ENCODE data around the gene ZNF543.

Gene ZNF543

DNA sequence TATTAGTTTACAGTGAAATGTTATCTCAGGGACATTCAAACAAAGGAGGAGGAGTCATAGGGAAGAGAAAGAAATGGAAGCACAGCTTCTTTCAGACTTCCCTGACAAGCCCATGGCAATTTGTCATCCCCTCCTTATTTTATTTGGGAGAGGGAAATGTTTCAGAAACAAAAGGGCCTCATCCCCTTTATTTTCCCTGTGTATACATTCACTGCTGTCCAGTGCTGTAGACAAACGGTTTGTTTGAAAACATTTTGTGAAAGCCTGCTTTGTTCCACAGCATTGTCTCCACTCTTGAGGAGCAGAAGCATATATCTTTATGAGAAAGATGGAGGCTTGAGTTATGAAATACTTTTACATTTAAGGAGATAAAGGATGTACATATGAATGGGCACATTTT lies 27.7 kb upstream of the ZNF543 start:
- H3K36me3 ChIP-seq (ENCODE audit: control insufficient read depth, insufficient read depth, low read length) = peaks cover 32% of the 10 kb centered on the region
- TF ChIP-seq, protein P1, sequence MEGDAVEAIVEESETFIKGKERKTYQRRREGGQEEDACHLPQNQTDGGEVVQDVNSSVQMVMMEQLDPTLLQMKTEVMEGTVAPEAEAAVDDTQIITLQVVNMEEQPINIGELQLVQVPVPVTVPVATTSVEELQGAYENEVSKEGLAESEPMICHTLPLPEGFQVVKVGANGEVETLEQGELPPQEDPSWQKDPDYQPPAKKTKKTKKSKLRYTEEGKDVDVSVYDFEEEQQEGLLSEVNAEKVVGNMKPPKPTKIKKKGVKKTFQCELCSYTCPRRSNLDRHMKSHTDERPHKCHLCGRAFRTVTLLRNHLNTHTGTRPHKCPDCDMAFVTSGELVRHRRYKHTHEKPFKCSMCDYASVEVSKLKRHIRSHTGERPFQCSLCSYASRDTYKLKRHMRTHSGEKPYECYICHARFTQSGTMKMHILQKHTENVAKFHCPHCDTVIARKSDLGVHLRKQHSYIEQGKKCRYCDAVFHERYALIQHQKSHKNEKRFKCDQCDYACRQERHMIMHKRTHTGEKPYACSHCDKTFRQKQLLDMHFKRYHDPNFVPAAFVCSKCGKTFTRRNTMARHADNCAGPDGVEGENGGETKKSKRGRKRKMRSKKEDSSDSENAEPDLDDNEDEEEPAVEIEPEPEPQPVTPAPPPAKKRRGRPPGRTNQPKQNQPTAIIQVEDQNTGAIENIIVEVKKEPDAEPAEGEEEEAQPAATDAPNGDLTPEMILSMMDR (IDR thresholded peaks at IDR 0.05; ENCODE audit: insufficient read depth, low read length, poor library complexity, severe bottlenecking) = no peak

DNA sequence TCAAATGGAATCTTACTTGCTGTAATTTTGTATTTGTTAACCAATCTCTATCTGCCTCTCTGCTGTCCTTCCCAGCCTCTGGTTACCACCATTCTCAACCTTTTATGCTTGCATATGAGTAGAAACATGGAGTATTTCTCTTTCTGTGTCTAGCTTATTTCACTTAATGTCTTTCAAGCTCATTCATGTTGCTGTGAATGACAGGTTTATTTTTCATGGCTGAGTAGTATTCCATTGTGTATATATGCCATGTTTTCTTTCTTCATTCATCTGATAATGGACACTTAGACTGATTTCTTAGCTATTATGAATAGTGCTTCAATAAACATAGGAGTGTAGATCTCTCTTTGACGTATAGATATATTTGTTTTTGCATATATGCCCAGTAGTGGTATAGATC lies 26.6 kb upstream of the ZNF543 start:
- Histone ChIP-seq H3K36me3 (ENCODE audit: control insufficient read depth, insufficient read depth, low read length) (peaks cover 27% of the 10 kb centered on the region), H3K4me3 (replicated peaks; ENCODE audit: low read depth, low read length) (no peak overlapping the region), H3K27me3 (replicated peaks; ENCODE audit: control insufficient read depth, insufficient read depth, low read length) (no peaks in the 10 kb centered on the region)
- DNase-seq (ENCODE audit: extremely low read depth, insufficient read length) = no peak
- TF ChIP-seq, protein P1 (IDR thresholded peaks at IDR 0.05; ENCODE audit: insufficient read depth, low read length, poor library complexity, severe bottlenecking) = no peak

More for the DNA sequence above, 27.7 kb upstream of the ZNF543 start:
- Histone ChIP-seq H3K27me3 (replicated peaks; ENCODE audit: control insufficient read depth, insufficient read depth, low read length) (no peaks in the 10 kb centered on the region), H3K4me3 (replicated peaks; ENCODE audit: low read depth, low read length) (no peak overlapping the region)
- DNase-seq (ENCODE audit: extremely low read depth, insufficient read length) = no peak

DNA sequence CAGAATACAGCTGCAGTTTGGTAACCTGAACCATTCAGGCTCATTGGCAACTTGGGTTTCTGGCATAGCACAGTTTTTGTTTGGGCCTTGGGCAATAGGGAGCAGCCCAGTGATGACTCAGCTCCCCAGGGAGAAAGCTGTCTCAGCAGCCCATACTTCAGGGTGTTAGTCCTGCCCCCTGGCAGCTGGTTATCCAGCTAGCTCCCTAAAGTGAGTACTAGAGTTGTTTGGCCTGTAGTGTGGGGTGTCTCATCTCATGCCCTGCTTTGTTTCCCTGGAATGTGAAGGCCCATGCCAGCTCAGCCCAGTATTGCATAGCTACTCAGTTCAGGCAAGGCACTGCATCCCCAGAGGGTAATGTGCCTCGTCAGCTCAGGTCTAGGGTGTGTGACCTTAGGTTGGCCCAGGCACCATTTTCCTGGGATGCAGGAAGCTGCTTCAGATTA lies 18.2 kb upstream of the ZNF543 start:
- no peaks in the 10 kb centered on the region for H3K27me3 ChIP-seq (replicated peaks; ENCODE audit: control insufficient read depth, insufficient read depth, low read length)
- H3K36me3 ChIP-seq (ENCODE audit: control insufficient read depth, insufficient read depth, low read length) = peaks cover 17% of the 10 kb centered on the region
- no peak overlapping the region for H3K4me3 ChIP-seq (replicated peaks; ENCODE audit: low read depth, low read length)
- no peak for DNase-seq (ENCODE audit: extremely low read depth, insufficient read length)
- TF ChIP-seq, protein P1 (IDR thresholded peaks at IDR 0.05; ENCODE audit: insufficient read depth, low read length, poor library complexity, severe bottlenecking) = no peak

DNA sequence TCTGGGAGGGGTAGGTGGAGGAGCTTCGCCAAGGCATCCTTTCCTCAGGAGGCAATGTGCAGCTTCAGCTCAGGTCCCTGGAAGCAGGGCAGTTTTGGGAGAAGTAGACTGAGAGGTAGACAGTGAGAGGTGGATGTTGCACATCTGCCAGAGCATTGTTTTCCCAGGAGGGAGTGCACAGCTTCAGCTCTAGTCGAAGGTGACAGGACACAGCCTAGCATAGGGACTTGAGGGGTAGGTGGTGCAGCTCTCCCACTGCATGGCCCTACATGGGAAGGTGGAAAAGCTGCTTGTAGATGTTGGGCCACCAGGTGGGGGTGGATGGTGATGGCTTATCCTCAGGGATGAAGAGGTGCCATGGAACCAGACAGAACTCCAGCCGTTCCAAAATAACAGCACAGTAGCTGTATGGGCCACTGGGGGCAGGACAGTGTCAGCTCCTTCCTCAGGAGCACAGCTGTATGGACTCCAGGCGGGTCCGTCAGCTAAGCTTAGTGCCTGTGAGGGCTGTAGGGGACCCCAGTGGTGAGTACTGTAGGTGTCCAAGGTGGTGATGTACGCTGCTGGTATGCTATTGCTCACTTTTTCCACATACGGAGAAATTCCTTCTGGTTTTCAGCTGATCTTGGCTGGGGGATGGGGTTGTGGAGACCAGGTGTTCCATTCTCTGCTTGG lies 17.4 kb upstream of the ZNF543 start:
- Histone ChIP-seq H3K4me3 (replicated peaks; ENCODE audit: low read depth, low read length) (no peak overlapping the region), H3K27me3 (replicated peaks; ENCODE audit: control insufficient read depth, insufficient read depth, low read length) (no peaks in the 10 kb centered on the region), H3K36me3 (ENCODE audit: control insufficient read depth, insufficient read depth, low read length) (peaks cover 17% of the 10 kb centered on the region)
- TF ChIP-seq, protein P1 (IDR thresholded peaks at IDR 0.05; ENCODE audit: insufficient read depth, low read length, poor library complexity, severe bottlenecking) = no peak
- no peak for DNase-seq (ENCODE audit: extremely low read depth, insufficient read length)

DNA sequence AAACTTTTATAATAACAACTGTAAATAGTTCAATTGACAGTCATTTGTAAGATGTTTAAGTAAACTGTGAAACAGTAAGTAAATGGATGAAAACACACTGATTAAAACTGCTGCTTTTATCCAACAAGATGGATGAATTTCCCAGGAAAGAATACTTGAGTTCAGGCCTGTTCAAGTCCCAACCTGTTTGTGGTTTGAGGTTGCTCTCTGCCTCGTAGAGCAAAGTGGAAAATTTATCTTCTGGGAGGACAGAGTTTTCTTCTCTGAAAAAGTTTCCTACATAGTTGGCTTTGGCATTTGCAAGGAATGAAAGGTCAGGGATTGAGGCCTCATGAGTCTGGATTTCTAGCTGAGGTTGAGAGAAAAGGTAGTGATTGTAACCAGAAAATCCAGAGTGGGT lies 15.2 kb upstream of the ZNF543 start:
- TF ChIP-seq, protein P1 (IDR thresholded peaks at IDR 0.05; ENCODE audit: insufficient read depth, low read length, poor library complexity, severe bottlenecking) = no peak
- H3K4me3 ChIP-seq (replicated peaks; ENCODE audit: low read depth, low read length) = no peak overlapping the region
- H3K27me3 ChIP-seq (replicated peaks; ENCODE audit: control insufficient read depth, insufficient read depth, low read length) = no peaks in the 10 kb centered on the region
- no peak for DNase-seq (ENCODE audit: extremely low read depth, insufficient read length)
- H3K36me3 ChIP-seq (ENCODE audit: control insufficient read depth, insufficient read depth, low read length) = peaks cover 17% of the 10 kb centered on the region

Data from GM06990 (cell line).